GM21576 (cell line): Measurements from ENCODE around the gene URM1.
"Not testable (repeated sequence)": the region's sequence is repeated elsewhere in the genome, so short reads cannot be mapped to it uniquely, and the experiment has no call there.

ENCODE experiments used
- ATAC-seq: cut with Tn5 transposase; IDR thresholded peaks from one replicate; pipeline ENCODE4 v1.9.1; 2021; ENCODE audit warnings: mild to moderate bottlenecking, moderate library complexity; ENCODE audit not compliant: unreplicated experiment

URM1 gene

GRCh38 chr9:128370752-128371629 lies at the start of gene URM1:
Gene URM1 (plus strand): TSS chr9:128371374. CDS start chr9:128371381, 7 bp downstream.
- ATAC-seq, result peak; percentile 77

GRCh38 chr9:128321879-128322403 lies 49.2 kb upstream of the URM1 start:
- ATAC-seq, result peak; percentile 7

GRCh38 chr9:128322404-128323211 lies 48.6 kb upstream of the URM1 start, which contains the start of the genes COQ4 and TRUB2:
Gene COQ4 (plus strand): TSS chr9:128322839. CDS start chr9:128322859, 20 bp downstream.
Gene TRUB2 (minus strand): TSS chr9:128322447. CDS start chr9:128322408, 39 bp downstream.
- ATAC-seq, result peak; percentile 74

GRCh38 chr9:128323212-128323730 lies 47.9 kb upstream of the URM1 start:
- ATAC-seq, result no peak

DNA sequence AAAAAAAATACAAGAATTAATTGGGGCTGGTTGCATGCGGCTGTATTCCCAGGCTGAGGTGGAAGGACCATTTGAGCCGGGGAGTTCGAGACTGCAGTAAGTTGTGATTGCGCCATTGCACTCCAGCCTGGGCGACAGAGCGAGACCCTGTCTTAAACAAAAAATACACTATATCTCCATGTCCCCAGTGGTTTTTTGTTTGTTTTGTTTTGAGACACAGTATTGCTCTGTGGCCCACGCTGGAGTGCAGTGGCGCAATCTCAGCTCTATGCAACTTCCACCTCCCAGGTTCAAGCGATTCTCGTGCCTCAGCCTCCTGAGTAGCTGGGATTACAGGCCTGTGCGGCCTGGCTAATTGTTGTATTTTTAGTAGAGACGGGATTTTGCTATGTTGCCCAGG lies 47.4 kb upstream of the URM1 start:
- ATAC-seq, result no peak

GRCh38 chr9:128324401-128324800 lies 46.8 kb upstream of the URM1 start:
- no peak for ATAC-seq

GRCh38 chr9:128325629-128326028 lies 45.5 kb upstream of the URM1 start:
- ATAC-seq, result no peak

DNA sequence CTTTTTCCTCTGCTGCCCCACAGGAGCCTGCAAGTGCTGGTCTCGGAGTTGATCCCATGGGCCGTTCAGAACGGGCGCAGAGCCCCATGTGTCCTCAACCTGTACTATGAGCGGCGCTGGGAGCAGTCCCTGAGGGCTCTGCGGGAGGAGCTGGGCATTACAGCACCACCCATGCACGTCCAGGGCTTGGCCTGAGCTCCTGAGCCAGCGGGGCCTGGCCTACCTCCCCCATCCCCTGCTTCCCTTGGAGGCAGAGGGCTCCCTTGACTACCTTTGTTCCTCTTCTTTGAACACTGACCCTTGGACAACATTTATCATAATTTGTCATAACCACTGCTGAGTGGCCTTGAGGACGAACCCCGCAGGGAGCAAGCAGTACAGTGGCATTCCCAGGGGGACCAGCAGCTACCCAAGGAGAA lies 37.7 kb upstream of the URM1 start:
- no peak for ATAC-seq

GRCh38 chr9:128335161-128335560 lies 36.0 kb upstream of the URM1 start:
- ATAC-seq, result no peak

GRCh38 chr9:128335914-128336313 lies 35.3 kb upstream of the URM1 start:
- no peak for ATAC-seq

DNA sequence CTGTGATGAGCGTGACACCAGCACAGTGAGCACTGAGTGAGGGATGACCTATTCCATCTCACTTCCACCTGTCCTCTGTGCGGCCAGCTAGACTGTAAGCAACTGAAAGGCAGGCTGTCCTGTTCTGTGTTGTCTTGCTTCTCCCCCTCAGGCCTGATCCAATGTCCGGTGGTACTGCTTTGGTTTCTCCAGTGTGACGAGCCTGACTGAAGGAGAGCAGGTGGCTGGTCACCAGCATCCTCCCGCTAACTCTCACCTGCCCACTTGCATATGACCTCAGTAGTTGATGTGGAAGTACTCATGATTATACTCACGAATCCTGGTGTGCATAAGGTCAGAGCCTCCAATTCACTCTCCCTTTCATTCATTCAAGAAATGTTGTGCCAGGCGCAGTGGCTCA lies 33.2 kb upstream of the URM1 start:
- no peak for ATAC-seq

DNA sequence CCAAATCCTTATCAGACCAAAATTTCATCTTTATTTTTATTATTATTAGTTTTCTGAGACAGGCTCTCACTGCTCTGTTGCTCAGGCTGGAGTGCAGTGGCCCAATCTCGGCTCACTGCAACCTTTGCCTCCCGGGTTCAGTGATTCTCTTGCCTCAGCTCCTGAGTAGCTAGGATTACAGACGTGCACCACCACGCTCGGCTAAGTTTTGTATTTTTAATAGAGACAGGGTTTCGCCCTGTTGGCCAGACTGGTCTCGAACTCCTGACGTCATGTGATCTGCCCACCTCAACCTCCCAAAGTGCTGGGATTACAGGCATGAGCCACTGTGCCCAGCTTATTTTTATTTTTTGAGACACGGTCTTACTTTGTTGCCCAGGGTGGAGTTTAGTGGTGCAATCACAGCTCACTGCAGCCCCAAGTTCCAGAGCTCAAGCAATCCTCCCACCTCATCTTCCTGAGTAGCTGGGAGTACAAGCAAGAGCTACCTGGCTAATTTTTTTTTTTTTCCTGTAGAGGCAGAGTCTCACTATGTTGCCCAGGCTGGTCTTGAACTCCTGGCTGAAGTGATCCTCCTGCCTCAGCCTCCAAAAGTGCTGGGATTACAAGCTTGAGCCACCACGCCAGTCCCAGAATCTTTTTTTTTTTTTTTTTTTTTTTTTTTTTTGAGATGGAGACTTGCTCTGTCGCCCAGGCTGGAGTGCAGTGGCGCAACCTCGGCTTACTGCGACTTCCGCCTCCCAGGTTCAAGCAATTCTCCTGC lies 32.1 kb upstream of the URM1 start:
- ATAC-seq, result not testable (repeated sequence)

- ATAC-seq, result peak; percentile 68
Measured at GRCh38 chr9:128339761-128340690, 31.1 kb upstream of the URM1 start, which contains the start of gene SLC27A4. Gene SLC27A4 (plus strand): TSS chr9:128340527. CDS start chr9:128343133, 2,606 bp downstream.

GRCh38 chr9:128340691-128341434 lies 30.3 kb upstream of the URM1 start:
- peak; percentile 4 for ATAC-seq

GRCh38 chr9:128341435-128341849 lies 29.7 kb upstream of the URM1 start:
- ATAC-seq, result no peak

DNA sequence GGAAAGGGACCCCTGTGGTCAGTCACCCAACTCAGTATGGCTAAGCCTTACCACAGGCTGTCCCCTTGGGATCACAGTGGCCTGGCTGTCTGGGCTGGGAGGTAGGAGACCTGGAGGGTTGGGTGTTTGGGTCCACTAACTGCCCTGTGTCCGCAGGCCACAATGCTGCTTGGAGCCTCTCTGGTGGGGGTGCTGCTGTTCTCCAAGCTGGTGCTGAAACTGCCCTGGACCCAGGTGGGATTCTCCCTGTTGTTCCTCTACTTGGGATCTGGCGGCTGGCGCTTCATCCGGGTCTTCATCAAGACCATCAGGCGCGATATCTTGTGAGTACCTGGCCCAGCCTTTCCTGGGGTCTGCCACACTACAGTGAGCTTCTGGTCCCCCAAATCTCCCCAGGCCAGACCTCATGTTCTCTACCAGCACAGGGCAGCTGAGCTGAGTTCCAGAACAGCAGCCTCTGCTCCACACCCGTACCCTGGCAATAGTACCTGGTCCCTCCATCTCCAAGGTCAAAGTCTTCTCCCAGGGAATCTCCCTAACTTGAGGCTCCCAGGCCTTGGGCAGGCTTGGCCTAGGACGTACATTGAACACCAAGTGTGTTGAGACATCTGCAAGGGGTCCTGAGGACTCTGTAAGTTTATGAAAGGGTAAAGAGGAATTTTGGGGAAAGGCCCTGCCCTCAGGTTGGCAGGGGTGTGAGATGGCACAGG lies 28.0 kb upstream of the URM1 start:
- no peak for ATAC-seq

- ATAC-seq, result no peak
Measured at GRCh38 chr9:128343855-128344254, 27.3 kb upstream of the URM1 start.
